MG63 (cell line): ENCODE measurements around the gene FAM136A. TPM values are rescaled to one million over a fixed set of nuclear protein-coding genes. Genes with fewer than 3 reads are reported as not detected.

ENCODE experiments used
- DNase-seq: peaks from one replicate; pipeline ENCODE4 v3.0.0-alpha.2; 2020
- H3K27me3 ChIP-seq: fragments of 250-450 bp; sonication (Bioruptor Pico); 2 replicates; pipeline ENCODE4 v1.5.1; 2020; ENCODE audit warnings: mild to moderate bottlenecking, moderate library complexity
- H3K36me3 ChIP-seq: fragments of 250-450 bp; sonication (Bioruptor Pico); 2 replicates; pipeline ENCODE4 v1.5.1; 2020; ENCODE audit warnings: mild to moderate bottlenecking, moderate library complexity
- H3K4me3 ChIP-seq: fragments of 250-450 bp; sonication (Bioruptor Pico); 2 replicates; pipeline ENCODE4 v1.5.1; 2020; ENCODE audit warnings: mild to moderate bottlenecking, moderate library complexity
- H3K9me3 ChIP-seq: fragments of 250-450 bp; sonication (Bioruptor Pico); 2 replicates; pipeline ENCODE4 v1.5.1; 2020; ENCODE audit warnings: mild to moderate bottlenecking, moderate library complexity
- total RNA-seq: library from RNA; depleted of rRNA; stranded (reverse); fragments of >200 nt; shearing (Covaris generic); gene quantifications from 2 replicates; pipeline ENCODE4 v1.2.3, GENCODE V29; 2014; ENCODE audit warnings: low replicate concordance; rRNA removed

Gene FAM136A
- total RNA-seq, 1 experiment from 2014 or later: 32.9 TPM

GRCh38 chr2:70248181-70248847, 53.6 kb downstream of the FAM136A start, which contains the start of gene TIA1:
Gene TIA1 (minus strand): TSS chr2:70248628. CDS start chr2:70248430, 198 bp downstream.
- H3K36me3 ChIP-seq: peaks cover 13% of the 10 kb centered on the region
- peak within 1 kb of the TSS; percentile 83 for H3K4me3 ChIP-seq
- peak; percentile 97 for DNase-seq
- no peaks in the 10 kb centered on the region for H3K9me3 ChIP-seq
- H3K27me3 ChIP-seq: no peaks in the 10 kb centered on the region

GRCh38 chr2:70247364-70248180, 54.3 kb downstream of the FAM136A start:
- Histone ChIP-seq H3K4me3 (peak overlapping the region; percentile 83), H3K36me3 (peaks cover 13% of the 10 kb centered on the region), H3K27me3 (no peaks in the 10 kb centered on the region), H3K9me3 (no peaks in the 10 kb centered on the region)
- DNase-seq: no peak

Other genes starting within 250 kb of the FAM136A start
- 92.9 and 104 TPM in 2 replicates for gene PCBP1, start 214.6 kb downstream of the FAM136A start, total RNA-seq
- gene C2orf42, start 111.0 kb downstream of the FAM136A start, total RNA-seq: 5.4 and 16.7 TPM in 2 replicates
- 46.0 and 53.3 TPM in 2 replicates for gene TIA1, start 53.4 kb downstream of the FAM136A start, total RNA-seq
- 6.4 and 16.6 TPM in 2 replicates for gene PCYOX1, start 43.9 kb downstream of the FAM136A start, total RNA-seq
- 179 and 213 TPM in 2 replicates for gene SNRPG, start 8.3 kb downstream of the FAM136A start, total RNA-seq